LHCN-M2 (cell line): Measurements from ENCODE around the gene LAMA3. TPM values are rescaled to one million over a fixed set of nuclear protein-coding genes. Genes with fewer than 3 reads are reported as not detected.
A peak's percentile ranks its signal among the peaks of the same experiment; 100 is the strongest.

Source experiments
- DNase-seq: peaks from one replicate; pipeline ENCODE4 v3.0.0-alpha.2; 2012; ENCODE audit warnings: low read depth
- total RNA-seq: library from RNA; depleted of rRNA; stranded (reverse); fragments of >200 nt; gene quantifications from 2 replicates; pipeline ENCODE4 v1.2.3, GENCODE V29; 2014

Gene LAMA3
- total RNA-seq, 1 experiment from 2014 or later, result 4.2 TPM

GRCh38 chr18:23967321-23968089 is 278.3 kb downstream of the LAMA3 start:
- peak; percentile 57 for DNase-seq

GRCh38 chr18:23968638-23969604 is 279.7 kb downstream of the LAMA3 start:
- no peak for DNase-seq

DNA sequence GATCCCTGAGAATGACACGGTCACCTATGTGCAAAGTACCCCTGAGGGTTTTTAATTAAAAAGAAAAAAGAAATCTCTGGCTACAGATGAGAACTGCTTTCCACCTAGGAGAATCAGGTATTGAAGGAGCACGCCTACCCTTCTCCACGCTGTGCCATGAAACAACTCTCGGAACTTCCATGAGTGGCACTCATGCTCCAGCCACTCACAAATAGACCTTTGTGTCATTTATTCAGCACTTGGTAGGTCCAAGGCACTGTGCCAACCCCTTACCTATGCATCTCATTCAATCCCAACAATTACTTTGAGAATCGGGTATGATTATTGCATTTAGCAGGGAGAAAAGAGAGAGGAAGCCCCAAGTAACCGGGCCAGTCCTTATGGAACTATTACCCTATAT is 280.4 kb downstream of the LAMA3 start:
- no peak for DNase-seq

- DNase-seq, result no peak
These were observed 281.2 kb downstream of the LAMA3 start for GRCh38 chr18:23970161-23971096.

DNA sequence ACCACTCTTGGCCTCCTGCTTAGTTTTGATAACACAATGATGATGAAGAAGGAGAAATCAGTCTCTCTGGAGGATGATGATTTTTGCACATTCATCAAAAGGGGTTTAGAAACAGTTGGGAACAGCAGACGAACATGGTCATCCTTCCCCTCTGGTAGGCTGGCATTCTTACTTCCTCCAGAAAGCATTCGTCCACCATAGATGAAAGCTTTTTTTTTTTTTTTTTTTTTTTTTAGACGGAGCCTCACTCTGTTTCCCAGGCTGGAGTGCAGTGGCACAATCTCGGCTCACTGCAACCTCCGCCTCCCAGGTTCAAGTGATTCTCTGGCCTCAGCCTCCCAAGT is 281.8 kb downstream of the LAMA3 start:
- no peak for DNase-seq

DNA sequence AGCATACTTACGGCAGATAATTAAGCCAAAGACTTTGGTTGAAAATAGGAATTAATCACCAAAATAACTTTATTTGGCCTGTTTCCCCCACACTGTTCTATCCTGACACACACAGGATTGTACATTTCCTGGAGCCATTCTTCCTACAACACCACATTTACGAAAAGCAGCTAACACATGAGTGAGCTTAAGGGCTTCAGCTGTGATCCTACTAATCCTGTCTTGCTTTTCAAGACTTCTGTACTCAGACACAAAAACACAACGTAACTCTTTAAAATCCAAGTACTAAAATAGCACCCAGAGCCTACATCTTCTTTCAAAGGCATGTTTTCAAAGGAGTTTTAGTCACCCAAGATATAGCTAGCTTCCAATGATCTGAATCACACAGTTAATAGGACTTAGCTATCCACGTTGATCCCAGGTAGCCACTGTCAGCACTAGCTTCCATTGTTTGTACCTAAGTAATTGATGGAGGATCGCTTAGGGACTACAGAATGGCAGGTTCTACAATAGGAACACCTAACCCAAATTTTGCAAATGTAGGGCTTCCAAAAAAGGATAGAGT is 282.5 kb downstream of the LAMA3 start:
- DNase-seq, result no peak

DNA sequence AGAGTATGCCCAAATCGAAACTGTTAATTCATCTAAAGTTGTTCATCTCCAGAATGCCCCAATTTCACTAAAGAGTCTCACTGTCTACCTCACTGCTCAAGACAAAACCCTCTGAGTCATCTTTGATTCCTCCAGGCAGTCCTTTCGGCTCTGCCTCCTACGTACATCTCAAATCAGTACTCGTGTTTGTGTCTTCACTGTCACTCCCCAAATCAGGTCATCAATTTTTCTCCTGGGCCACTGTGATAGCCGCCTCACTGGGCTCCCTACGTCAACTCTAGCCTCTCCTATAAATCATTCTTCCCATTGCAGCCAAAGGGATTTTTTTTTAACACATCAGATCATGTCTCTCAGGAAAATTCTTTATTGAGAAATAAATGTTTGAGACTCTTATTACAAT is 283.2 kb downstream of the LAMA3 start:
- no peak for DNase-seq

DNA sequence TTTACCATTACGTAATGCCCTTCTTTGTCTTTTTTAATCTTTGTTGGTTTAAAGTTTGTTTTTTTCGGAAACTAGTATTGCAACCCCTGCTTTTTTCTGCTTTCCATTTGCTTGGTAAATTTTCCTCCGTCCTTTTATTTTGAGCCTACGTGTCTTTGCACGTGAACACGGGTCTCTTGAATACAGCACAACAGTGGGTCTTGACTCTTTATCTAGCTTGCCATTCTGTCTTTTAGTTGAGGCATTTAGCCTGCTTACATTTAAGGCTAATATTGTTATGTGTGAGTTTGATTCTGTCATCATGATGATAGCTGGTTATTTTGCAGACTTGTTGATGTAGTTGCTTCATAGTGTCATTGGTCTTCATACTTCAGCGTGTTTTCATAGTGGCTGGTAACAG is 287.9 kb downstream of the LAMA3 start:
- no peak for DNase-seq

GRCh38 chr18:23977719-23978483 is 288.6 kb downstream of the LAMA3 start:
- DNase-seq, result no peak

GRCh38 chr18:23981369-23981980 is 292.2 kb downstream of the LAMA3 start:
- DNase-seq, result no peak

DNA sequence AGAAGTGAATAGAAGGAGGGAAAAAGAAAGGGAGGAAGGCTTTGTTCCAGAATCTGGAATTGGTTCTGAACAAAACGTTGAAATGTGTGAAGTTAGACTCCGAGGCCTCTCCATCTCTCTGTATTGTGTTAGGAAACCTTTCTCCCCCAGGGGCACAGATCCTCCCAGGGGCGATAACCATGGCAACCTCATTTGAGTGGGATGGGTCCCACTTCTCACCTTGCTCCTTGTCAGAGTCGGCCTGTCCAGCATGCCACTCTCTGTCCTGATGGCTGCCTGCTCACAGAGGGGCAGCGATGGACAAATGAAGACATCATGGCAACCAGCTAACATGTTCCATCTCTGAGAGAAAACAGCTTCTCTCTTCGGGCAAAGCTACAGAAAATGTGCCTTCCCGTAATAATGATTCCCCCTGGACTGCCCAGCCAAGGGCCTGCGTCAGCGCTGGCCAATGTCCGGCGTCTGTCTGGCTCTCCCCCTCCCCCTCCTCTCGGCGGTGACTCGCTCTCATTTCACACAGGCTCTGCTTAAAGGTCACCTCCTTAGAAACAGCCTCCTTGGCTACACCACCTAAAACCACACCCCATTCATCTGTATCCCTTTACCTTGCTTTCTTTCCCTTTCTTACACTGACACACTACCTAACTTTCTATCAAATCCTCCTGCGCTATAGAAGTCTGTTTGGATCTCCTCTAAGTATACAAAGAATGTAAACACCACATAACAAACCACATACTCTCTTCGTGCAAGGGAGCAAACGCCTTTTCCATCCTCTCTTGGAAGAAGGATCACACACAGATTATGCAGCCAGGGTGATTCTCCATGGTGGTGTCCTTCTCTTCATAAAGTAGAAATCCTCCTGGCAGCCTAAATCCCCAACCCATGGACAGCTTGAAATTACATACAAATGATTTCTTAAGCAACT is 293.2 kb downstream of the LAMA3 start:
- DNase-seq, result peak; percentile 65

DNA sequence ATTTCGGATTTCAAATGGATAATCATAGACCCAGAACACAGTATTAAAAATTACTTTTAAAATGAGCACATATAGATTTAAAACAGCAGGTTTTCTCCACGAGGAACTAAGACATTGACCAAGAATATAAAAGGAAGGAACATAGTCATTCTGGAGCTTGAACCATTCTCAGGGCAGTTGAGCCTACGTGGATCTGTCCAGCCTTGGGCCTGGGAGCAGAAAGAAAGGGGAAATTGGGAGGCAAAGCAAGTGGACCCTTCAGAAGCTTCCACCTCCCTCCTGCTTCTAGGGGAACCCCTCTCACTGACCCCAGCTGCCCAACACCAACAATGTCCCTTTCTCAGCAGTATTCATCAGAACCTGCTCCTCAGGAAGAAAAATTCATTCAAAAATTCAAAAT is 293.9 kb downstream of the LAMA3 start:
- no peak for DNase-seq

DNA sequence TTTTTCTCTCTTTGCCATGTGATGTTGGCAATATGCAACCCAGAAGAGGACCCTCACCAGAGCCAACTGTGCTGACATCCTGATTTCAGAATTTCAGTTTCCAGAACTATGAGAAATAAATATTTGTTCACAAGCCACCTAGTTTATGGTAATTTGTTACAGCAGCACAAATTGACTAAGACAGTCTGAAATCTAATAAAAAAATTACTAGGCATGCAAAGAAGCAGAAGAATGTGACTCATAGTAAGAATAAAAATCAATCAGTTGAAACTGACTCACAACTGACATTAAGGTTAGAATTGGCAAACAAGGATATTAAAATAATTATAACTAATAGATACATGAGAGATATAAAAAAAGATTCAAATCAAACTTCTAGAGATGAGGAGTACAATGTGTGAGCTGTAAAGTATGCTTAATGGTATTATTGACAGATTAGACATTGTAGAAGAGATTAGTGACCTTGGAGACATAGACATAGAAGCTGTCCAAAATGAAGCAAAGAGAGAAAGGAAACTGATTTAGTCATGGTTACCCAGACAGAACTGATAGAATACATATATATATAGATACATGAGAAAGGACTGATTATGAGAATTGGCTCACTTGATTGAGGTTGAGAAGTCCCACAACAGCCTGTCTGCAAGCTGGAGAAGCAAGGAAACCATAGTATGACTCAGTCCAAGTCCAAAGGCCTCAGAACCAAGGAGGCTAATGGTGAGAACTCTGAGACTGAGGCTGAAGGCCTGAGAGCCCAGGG is 297.5 kb downstream of the LAMA3 start:
- no peak for DNase-seq

GRCh38 chr18:23990474-23991410 is 301.5 kb downstream of the LAMA3 start:
- peak; percentile 53 for DNase-seq

- no peak for DNase-seq
These were observed 303.1 kb downstream of the LAMA3 start for GRCh38 chr18:23992089-23992940.

GRCh38 chr18:23992941-23993280 is 303.7 kb downstream of the LAMA3 start:
- no peak for DNase-seq
